Measurements from ENCODE around the gene RBM4B.

- TF ChIP-seq YY1 (IDR thresholded peaks at IDR 0.05) (no peak), SP1 (IDR thresholded peaks at IDR 0.05) (no peak), JUND (IDR thresholded peaks at IDR 0.05) (no peak), NR2F2 (IDR thresholded peaks at IDR 0.05) (no peak), EGR1 (IDR thresholded peaks at IDR 0.05; ENCODE audit: low read depth in 2 of 2) (no peak), RAD21 (IDR thresholded peaks at IDR 0.05) (no peak), HNF4A (conservative IDR thresholded peaks at IDR 0.05) (no peak), GABPA (IDR thresholded peaks at IDR 0.05 in 1 of 2, conservative IDR thresholded peaks at IDR 0.05 in 1 of 2) (no peak)
- TF ChIP-seq, protein P1, sequence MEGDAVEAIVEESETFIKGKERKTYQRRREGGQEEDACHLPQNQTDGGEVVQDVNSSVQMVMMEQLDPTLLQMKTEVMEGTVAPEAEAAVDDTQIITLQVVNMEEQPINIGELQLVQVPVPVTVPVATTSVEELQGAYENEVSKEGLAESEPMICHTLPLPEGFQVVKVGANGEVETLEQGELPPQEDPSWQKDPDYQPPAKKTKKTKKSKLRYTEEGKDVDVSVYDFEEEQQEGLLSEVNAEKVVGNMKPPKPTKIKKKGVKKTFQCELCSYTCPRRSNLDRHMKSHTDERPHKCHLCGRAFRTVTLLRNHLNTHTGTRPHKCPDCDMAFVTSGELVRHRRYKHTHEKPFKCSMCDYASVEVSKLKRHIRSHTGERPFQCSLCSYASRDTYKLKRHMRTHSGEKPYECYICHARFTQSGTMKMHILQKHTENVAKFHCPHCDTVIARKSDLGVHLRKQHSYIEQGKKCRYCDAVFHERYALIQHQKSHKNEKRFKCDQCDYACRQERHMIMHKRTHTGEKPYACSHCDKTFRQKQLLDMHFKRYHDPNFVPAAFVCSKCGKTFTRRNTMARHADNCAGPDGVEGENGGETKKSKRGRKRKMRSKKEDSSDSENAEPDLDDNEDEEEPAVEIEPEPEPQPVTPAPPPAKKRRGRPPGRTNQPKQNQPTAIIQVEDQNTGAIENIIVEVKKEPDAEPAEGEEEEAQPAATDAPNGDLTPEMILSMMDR (IDR thresholded peaks at IDR 0.05; ENCODE audit: low read depth, low read length, missing input control): no peak
- TF ChIP-seq, protein P2, sequence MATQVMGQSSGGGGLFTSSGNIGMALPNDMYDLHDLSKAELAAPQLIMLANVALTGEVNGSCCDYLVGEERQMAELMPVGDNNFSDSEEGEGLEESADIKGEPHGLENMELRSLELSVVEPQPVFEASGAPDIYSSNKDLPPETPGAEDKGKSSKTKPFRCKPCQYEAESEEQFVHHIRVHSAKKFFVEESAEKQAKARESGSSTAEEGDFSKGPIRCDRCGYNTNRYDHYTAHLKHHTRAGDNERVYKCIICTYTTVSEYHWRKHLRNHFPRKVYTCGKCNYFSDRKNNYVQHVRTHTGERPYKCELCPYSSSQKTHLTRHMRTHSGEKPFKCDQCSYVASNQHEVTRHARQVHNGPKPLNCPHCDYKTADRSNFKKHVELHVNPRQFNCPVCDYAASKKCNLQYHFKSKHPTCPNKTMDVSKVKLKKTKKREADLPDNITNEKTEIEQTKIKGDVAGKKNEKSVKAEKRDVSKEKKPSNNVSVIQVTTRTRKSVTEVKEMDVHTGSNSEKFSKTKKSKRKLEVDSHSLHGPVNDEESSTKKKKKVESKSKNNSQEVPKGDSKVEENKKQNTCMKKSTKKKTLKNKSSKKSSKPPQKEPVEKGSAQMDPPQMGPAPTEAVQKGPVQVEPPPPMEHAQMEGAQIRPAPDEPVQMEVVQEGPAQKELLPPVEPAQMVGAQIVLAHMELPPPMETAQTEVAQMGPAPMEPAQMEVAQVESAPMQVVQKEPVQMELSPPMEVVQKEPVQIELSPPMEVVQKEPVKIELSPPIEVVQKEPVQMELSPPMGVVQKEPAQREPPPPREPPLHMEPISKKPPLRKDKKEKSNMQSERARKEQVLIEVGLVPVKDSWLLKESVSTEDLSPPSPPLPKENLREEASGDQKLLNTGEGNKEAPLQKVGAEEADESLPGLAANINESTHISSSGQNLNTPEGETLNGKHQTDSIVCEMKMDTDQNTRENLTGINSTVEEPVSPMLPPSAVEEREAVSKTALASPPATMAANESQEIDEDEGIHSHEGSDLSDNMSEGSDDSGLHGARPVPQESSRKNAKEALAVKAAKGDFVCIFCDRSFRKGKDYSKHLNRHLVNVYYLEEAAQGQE (IDR thresholded peaks at IDR 0.05): no peak
Observed at GRCh38 chr11:66720899-66721470, 43.3 kb upstream of the RBM4B start.

Measured in liver (tissue), 3 donors.